NCI-H510A treated with DMSO at 0.1 percent for 48 hours (cell line): ENCODE measurements around the gene AFF3.
"Not testable (repeated sequence)": the region's sequence is repeated elsewhere in the genome, so short reads cannot be mapped to it uniquely, and the experiment has no call there.

Experiments used
- DNase-seq: peaks from one replicate; lab custom pipeline; 2025; lab: John Stamatoyannopoulos, UW

The AFF3 gene, protein sequence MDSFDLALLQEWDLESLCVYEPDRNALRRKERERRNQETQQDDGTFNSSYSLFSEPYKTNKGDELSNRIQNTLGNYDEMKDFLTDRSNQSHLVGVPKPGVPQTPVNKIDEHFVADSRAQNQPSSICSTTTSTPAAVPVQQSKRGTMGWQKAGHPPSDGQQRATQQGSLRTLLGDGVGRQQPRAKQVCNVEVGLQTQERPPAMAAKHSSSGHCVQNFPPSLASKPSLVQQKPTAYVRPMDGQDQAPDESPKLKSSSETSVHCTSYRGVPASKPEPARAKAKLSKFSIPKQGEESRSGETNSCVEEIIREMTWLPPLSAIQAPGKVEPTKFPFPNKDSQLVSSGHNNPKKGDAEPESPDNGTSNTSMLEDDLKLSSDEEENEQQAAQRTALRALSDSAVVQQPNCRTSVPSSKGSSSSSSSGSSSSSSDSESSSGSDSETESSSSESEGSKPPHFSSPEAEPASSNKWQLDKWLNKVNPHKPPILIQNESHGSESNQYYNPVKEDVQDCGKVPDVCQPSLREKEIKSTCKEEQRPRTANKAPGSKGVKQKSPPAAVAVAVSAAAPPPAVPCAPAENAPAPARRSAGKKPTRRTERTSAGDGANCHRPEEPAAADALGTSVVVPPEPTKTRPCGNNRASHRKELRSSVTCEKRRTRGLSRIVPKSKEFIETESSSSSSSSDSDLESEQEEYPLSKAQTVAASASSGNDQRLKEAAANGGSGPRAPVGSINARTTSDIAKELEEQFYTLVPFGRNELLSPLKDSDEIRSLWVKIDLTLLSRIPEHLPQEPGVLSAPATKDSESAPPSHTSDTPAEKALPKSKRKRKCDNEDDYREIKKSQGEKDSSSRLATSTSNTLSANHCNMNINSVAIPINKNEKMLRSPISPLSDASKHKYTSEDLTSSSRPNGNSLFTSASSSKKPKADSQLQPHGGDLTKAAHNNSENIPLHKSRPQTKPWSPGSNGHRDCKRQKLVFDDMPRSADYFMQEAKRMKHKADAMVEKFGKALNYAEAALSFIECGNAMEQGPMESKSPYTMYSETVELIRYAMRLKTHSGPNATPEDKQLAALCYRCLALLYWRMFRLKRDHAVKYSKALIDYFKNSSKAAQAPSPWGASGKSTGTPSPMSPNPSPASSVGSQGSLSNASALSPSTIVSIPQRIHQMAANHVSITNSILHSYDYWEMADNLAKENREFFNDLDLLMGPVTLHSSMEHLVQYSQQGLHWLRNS (N-terminal part only)

GRCh38 chr2:100142393-100142792 is at the start of gene AFF3:
Gene AFF3 (minus strand): TSS chr2:100142590. CDS start chr2:100104454, 38,136 bp downstream.
- no peak for DNase-seq

DNA sequence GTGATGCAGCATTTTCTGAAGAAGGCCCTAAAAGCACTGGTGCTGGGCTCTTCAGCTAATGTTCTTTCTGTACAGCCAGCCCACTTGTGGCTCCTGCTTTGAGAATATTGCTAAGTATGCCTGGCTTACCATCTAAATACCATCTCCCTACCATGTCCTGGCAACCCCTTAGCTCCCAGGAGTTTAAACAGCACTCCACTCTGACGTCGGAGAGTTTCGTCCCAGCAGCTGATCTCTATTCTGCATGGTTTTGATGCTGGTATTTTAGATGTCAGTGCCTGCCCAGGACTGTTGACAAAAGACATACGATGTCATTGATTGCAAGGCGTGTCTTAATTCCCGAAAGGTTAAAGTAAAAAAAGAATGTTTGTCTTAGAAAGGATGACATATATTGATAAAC is 47.0 kb upstream of the AFF3 start:
- DNase-seq: no peak

GRCh38 chr2:100188326-100188725 is 45.9 kb upstream of the AFF3 start:
- no peak for DNase-seq

- no peak for DNase-seq
Observed at GRCh38 chr2:100186126-100186525, 43.7 kb upstream of the AFF3 start.

GRCh38 chr2:100185516-100185915 is 43.1 kb upstream of the AFF3 start:
- DNase-seq: no peak

- DNase-seq: no peak
Observed at GRCh38 chr2:100185105-100185504, 42.7 kb upstream of the AFF3 start.

DNA sequence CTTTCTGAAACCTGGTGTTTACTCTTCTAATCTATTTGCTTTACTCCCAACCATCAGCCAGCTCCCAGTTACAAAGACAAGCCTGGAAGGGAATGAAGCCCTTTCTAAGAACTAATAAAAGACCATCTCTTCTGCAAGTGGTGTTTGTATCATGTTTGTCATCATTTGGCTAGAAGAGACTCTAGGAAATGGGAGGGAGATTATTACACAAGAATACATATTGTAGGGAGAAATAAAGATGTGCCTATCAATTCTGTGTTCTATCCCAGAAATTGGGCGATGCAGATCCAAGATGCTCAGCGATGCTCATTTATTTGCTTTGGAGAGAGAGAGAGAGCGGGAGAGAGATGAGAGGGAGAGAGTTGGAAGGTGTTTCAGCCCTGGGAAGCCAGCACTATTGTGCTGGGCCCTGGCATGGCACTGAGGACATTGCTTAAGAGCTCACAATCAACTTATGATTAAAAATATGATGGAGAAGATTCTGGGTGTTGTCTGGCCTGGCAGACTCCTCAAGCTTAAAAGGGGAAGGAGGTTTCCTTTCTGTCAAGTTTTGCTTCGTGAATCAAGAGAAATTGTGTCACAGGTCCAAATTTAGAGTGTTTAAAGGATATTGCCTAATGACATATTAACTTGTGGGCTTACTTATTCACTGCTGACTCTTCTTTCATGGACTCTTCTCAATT is 41.8 kb upstream of the AFF3 start:
- no peak for DNase-seq

DNA sequence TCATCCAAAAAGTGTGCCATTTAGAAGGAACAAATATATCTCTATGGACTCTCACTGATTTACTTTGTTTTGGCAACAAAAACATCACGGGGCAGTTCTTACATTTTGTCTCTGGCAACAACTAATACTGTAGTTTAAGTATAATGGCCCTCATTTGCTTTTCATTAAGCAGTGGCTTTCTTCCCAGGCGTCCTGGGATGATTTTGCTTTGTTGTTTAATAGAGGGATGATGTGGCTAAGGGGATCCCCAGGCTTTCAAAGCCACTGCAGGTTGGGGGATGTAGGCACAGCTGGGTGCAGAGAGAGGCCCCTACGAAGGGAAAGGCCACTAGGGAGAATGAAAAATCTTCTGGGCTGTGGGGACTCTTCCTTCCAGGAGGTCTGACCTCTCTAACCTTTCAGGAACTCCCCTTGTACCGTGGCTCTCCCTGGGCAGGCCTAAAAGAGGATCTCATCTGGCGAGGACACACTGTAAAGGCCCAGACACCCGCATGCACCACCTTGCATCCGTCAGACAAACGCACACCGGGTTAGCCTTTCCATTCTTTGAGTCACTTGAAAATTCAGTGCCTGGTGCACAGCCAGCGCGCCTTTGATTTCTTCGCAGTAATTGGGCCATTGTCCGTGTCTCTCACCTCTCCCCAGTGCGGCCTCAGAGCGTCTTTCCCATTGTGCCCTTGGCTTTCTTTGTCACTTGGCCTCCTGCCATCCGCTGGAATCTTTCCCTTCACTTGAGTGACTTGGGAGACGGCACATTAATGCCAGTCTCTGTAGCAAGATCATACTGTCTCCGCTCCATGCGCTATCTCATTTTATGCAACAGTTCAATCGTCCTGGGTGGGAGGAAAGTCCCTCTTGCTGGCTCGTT is 40.3 kb upstream of the AFF3 start:
- DNase-seq: no peak

GRCh38 chr2:100180503-100180902 is 38.1 kb upstream of the AFF3 start:
- no peak for DNase-seq

- no peak for DNase-seq
Observed at GRCh38 chr2:100179806-100180205, 37.4 kb upstream of the AFF3 start.

DNA sequence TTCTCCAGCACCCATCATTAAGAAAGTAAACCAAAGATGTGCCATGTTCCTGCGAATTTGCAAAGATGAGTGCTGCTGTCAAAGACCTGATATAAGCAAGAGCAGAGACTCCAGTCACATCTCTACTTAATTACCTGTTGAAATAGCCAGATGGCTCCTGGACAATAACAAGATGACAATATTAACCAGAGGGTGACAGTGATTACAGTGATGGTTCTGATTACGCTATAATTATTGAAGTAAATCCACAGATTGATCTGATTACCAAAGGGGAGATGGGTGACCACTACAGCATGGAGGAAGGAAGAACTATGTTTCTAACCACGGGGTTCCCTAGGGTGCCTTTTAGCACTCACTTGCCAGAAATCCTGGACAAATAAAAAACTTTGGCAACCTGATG is 36.5 kb upstream of the AFF3 start:
- DNase-seq: no peak

DNA sequence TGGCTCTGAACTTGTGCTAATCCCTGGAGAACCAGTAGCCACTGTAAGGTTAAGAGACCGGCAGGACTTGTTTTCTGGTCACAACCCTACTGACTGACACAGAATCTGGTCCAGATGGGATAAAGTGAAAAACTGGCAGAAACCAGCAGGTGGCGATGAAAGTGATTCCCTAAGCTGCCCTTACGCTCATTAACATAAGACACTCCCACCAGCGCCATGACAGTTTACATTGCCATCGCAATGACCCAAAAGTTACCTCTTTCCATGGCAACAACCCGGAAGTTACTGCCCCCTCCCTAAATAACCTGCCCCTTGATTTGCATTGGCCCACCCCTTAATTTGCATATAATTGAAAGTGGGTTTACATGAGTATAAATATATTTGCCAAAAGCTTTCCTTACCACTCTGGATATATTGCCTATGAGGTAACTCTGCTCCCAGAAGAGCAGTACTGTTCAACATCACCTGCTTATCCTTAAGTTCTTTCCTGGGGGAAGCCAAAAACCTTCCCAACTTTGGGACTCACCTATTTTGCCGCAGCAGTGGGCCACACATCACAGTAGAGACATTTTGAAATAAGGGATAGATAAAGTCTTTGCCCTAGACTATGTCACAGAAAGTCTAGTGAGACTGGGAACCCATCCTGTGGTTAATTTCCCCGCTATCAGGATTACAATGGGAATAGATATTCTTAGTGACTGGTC is 35.8 kb upstream of the AFF3 start:
- no peak for DNase-seq

DNA sequence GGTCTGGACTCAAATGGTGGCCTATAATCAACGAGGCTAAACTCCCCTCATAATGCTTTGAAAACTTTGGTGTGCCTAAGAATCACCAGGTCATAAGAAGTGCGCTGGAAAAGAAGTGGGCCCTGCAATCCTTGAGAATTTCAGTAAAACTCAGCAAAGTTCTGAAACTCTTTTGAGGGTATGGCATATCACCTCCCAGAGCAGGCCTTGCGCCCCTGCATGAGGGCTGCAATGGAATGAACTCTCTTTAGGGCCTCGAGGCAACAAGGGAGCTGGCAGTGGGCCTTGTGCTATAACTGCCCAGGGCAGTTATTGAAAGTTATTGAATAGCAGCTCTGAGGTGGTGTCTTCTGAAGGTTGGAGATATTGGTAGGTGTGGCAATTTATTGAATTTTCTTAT is 34.5 kb upstream of the AFF3 start:
- DNase-seq: no peak

GRCh38 chr2:100174026-100174431 is 31.6 kb upstream of the AFF3 start:
- DNase-seq: no peak

- no peak for DNase-seq
Observed at GRCh38 chr2:100166701-100167100, 24.3 kb upstream of the AFF3 start.

DNA sequence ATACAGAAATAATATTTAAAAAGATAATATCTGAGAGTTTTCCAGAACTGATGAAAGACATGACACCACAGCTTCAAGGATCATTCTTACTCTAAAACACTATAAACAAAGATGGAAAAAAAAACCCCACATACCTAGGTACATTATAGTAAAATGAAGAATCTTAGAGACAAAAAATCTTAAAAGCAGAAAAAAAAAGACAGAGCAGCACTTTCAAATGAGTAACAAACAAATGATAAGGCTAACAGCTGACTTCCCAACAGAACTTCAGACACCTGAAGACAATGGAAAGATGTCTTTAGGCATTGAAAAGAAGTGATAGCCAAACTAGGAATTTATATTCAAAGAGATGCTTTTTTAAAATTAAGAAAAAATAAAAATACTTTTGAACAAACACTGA is 21.2 kb upstream of the AFF3 start:
- DNase-seq: no peak

GRCh38 chr2:100161945-100162620 is 19.7 kb upstream of the AFF3 start:
- DNase-seq: no peak

- no peak for DNase-seq
Observed at GRCh38 chr2:100160396-100160795, 18.0 kb upstream of the AFF3 start.

DNA sequence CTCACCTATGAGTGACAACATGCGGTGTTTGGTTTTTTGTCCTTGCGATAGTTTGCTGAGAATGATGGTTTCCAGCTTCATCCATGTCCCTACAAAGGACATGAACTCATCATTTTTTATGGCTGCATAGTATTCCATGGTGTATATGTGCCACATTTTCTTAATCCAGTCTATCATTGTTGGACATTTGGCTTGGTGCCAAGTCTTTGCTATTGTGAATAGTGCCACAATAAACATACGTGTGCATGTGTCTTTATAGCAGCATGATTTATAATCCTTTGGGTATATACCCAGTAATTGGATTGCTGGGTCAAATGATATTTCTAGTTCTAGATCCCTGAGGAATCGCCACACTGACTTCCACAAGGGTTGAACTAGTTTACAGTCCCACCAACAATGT is 9.4 kb upstream of the AFF3 start:
- DNase-seq: not testable (repeated sequence)

GRCh38 chr2:100151310-100151709 is 8.9 kb upstream of the AFF3 start:
- no peak for DNase-seq
